GM21447 (cell line): ENCODE results near the gene SUN5.
"Not testable (repeated sequence)": the region's sequence is repeated elsewhere in the genome, so short reads cannot be mapped to it uniquely, and the experiment has no call there.

ENCODE experiments used
- ATAC-seq: cut with Tn5 transposase; IDR thresholded peaks from one replicate; pipeline ENCODE4 v1.9.1; 2021; ENCODE audit not compliant: unreplicated experiment

Gene SUN5

GRCh38 chr20:32965581-32966373 is 38.5 kb downstream of the SUN5 start:
- no peak for ATAC-seq

DNA sequence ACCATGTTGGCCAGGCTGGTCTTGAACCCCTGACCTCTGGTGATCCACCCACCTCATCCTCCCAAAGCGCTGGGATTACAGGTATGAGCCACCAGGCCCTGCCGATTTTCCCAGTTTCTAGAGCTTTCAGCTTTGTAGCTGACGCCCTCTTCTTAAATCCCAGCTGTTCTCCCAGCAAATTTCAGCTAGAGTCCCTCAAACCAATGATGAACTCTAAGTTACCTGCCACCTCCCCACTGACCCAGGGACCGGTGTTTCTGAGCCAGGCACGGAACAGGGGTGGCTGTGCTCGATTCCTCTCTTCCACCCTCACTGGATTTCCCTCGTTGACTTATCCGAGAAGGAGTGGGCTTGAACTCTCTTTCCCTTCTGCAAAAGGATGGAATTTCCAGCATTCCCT is 39.1 kb downstream of the SUN5 start:
- no peak for ATAC-seq

DNA sequence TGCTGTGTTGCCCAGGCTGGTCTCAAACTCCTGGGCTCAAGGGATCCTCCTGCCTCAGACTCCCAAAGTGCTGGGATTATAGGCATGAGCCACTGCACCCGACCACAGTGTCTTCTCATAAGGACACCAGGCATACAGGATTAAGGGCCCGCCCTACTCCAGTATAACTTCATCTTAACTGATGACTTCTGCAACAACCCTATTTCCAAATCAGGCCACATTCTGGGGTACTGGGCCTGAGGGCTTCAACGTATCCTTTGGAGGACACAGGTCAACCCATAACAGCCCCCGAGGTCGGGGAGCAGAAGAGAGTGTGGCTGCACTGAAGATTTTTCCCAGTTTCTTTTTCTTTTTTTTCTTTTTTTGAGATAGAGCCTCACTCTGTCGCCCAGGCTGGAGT is 39.7 kb downstream of the SUN5 start:
- ATAC-seq: no peak

GRCh38 chr20:32963176-32963575 is 41.1 kb downstream of the SUN5 start:
- no peak for ATAC-seq

GRCh38 chr20:32962646-32963045 is 41.6 kb downstream of the SUN5 start:
- not testable (repeated sequence) for ATAC-seq

DNA sequence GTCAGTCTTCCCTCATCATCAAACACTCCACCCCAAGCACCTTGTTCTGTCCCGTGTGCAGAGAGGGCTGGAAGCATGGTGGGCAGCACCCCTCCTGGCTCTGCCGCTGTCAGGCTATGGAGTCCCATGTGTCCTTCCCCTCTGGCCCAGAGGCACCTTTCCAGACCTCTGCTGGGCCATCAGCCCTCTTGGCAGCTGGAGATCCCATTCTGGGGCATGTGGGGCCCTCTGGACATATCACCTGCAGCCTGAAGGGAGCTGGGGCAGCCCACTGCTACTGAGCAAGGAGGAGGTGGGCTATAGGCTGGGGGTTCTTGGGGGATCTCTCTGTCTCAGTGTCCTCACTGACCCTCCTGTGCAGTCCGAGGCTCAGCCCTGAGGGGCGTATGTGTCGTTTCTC is 42.2 kb downstream of the SUN5 start:
- ATAC-seq: no peak

- ATAC-seq: no peak
Observed at GRCh38 chr20:32960849-32961731, 43.1 kb downstream of the SUN5 start.

DNA sequence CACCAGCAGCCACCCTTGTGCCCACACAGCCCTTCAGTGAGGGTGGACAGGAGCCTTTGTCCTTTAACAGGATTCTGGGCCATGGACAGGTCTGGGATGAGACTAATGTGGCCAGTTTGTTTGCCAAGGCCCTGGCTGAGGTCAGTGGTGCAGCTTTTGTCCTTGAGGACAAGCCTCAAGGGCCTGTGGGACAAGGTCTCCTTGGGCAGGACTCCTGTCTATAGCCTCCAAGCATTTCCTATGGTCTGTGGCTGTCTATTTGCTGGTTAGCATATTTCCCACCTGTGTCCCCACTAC is 44.1 kb downstream of the SUN5 start:
- no peak for ATAC-seq

DNA sequence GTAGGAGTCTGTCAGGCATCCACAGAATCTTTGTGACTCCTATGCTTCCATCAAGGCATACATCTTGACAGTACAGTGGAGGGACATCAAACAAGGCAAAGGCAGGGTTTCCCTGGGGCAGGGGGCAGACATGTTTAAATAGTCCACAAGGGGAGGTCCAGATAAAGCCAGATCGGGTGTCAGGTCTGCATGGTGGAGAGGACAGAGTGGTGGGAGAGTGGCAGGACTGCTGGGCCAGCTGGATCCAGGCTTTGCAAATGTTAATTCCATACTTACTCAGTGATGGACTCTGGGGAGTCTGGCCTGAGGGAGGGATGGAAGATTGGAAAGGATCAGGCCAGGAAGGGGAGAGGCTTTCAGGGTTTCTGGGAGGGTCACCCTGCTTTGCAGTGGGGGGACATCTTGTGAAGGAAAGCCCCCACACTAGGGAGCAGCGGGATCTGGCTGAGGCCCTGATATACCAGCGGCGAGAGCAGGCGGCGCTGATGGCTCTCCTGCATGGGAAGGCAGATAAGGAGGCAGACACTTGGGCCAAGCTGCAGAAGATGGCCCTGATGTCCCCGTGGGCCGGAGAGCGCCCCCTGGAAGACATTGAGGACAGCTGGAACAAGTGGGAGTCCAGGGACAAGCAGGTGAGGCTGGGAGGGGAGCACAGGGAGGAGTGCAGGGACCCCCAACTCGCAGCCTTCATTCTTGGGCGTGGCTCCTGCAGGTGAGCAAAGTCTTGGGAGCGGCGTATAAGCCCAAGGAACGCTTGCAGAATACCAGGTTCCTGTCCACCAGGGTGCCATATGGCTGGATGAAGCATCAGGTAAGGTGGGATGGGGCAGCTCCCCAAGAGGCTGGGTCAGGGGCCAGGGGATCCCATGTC is 44.6 kb downstream of the SUN5 start:
- no peak for ATAC-seq

- no peak for ATAC-seq
Observed at GRCh38 chr20:32958574-32958973, 45.7 kb downstream of the SUN5 start.

GRCh38 chr20:32957459-32957858 is 46.8 kb downstream of the SUN5 start:
- ATAC-seq: no peak

DNA sequence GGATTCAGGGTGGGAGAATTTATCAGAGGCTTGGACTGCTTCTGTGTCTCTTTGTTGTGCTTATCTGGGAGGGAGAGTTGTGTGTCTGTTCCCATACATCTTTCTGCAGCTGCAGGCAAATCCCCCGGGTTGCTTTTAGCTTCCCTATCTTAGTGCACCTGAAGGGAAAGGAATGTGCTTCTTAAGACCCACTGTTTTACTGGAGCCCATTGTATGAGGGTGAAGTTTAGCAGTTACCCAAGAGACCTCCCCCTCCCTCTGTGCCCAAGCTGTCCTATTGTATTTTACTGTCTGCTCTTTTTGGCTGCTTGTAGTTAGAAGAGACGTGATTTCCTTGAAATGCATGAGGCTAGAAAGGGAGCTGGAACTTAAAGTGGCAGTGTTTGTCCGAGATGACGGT is 53.7 kb downstream of the SUN5 start:
- ATAC-seq: not testable (repeated sequence)

DNA sequence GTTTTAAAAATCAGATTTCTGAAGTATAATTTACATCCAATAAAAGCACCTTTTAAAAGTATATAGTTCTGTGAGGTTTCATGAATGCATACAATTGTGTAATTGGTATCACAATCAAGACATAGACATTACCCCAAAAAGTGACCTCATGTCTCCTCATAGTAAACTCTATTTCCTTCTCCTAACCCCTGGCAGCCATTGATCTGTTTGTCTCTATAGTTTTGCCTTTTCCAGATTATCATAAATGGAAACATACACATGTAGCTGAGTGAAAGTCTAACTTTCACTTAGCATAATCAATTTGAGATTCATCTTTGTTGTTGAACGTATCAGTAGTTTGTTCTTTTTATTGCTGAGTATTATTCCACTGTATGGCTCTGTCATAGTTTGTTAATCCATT is 57.6 kb downstream of the SUN5 start:
- ATAC-seq: no peak

DNA sequence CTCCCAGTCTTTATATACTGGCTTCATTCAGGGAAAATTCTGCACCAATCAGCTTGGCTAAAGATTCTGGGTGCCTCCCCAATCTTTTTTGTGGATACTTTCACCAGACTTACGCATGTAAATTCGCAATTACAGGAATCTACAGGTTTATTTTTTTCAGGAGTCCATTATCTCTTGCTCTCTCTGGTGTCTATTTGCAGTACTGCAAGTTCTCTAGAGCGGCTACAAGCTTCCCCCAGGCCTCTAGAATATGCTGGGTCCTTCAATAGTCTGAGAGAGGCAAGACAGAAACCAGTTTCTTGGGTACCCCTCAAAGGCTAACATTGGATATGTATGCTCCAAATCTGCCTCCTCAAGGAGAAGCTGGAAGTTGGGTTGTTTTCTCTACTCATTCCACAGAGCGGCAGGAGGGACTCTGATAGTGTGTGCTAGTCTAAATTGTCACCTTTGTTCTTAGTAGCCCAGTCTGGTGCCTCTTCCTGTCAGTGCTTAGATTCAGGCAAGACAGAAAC is 58.5 kb downstream of the SUN5 start:
- no peak for ATAC-seq

DNA sequence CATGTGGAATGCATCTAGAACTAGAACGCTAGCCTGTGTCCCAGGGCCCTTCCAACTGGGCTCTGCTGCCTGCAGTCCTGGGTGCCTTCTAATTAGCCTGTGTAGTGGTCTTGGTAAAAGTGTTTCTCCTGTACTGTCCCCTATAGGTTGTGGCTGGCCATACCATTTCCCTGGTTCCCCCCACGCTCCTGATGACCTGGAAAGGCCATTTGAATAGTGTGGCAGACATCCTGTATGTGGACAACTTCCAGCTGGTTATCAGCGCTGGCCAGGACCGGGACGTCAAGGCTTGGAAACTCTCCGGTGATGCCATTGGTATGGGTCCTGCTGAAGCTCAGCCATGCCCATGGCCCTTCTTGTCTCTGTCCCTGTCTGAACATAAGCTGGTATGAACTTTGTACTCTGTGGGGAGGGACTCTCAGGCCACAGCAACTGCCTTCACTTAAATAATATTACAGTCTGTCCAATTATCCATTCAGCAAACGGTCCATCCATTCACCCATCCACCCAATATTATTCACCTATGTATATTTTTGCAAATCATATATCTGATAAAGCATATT is 60.7 kb downstream of the SUN5 start:
- no peak for ATAC-seq

DNA sequence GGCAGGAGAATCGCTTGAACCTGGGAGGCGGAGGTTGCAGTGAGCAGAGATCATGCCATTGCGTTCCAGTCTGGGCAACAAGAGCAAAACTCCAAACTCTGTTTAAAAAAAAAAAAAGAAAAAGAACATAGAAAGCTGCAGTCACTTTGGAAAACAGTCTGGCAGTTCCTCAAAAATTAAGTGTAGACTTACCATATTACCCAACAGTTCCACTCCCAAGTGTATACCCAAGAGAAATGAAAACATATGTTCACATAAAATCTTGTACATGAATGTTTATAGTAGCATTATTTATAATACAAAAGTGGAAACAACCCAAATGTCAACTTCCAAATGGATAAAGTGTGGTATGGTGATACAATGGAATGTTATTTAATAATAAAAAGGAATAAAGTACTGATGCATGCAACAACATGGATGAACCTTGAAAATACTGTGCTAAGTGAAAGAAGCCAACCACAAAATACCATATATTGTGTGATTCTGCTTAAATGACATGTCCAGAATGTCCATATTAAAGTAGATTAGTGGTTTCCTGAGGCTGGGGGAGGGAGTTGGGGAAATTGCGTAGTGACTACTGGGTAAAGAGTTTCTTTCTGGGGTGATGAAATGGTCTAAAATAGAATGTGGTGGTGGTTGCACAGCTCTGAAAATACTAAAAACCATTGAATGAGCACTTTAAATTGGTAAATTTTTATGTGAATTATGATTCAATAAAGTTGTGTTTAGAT is 62.9 kb downstream of the SUN5 start:
- no peak for ATAC-seq

GRCh38 chr20:32934580-32934979 is 69.7 kb downstream of the SUN5 start:
- ATAC-seq: no peak
